ENCODE measurements around the gene MAP3K10.

MAP3K10 gene

GRCh38 chr19:40175820-40176219 lies 15.4 kb upstream of the MAP3K10 start:
- DNase-seq = no peak

GRCh38 chr19:40177286-40178070 lies 13.7 kb upstream of the MAP3K10 start:
- no peak for DNase-seq

DNA sequence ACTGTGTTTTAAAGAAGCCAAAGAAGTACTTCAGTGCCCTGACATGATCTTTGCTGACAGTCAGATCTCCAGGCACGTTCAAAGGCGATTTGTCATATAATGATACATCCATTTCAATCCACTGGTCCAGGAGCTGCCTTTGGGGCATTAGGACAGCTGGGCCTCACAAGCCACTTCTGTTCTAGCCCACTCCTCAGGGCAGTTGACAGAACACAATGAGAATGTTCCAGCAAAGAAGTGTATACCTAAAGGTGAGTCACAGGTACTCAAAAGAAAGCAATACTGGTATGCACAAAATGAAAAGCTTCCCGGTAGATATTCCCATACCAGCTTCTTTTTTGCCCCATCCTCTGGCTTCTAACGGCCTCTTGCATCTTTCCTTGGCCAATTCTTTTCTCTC lies 12.5 kb upstream of the MAP3K10 start:
- DNase-seq = no peak

DNA sequence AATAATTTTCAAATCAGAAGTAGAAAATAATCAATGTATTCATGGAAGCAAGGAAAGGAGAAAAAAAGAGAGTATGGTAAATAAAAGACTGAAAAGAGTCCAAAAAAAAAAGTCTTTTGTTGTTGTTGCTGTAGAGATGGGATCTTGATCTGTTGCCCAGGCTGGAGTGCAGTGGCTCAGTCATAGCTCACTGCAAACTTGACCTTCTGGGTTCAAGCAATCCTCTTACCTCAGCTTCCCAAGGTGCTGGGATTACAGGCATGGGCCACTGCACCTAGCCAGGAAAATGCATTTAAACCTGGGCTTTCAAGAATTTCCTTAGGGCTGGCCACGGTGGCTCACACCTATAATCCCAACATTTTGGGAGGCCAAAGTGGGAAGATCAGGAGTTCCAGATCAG lies 7.0 kb upstream of the MAP3K10 start:
- no peak for DNase-seq

GRCh38 chr19:40191836-40192646 lies 815 bp downstream of the MAP3K10 start:
- peak in 1 of 2 donors; percentile 30 for DNase-seq

DNA sequence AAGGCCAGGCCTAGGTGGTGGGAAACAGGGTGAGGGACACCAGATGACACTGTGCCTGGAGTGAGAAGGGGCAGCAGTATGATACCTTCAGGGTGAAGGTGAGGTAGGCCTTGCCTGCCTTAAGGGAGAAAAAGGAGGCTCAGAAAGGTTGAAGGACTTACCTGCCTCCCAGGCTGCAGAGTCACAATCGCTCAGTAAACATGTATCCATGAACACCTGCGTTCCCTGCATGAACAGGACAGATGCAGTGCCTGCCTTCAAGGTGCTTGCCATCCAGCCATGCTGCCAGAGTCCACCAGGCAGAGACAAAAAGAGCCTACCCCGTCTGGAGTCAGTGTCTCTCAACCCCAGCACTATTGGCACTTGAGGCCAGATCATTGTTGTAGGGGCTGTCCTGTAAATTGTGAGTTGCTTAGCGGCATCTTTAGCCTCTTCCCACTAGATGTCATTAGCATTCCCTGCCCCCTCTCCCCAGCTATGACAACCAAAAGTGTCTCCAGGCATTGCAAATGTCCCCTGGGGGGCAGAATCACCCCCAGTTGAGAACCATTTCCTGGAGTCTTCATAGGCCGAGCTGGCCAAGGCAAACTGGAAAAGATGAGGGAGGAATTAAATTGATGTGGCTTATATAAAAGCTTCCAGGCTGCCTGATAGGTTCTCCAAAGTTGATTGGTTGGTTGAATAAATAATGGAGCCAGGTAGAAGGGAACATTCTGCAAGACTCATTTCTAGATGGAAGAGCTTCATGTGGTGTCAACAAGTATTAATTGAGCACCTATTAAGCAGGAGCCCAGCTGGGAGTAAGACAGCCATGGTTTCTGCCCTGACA lies 1.7 kb downstream of the MAP3K10 start:
- no peak for DNase-seq

GRCh38 chr19:40193587-40193849 lies 2.3 kb downstream of the MAP3K10 start:
- DNase-seq = no peak

DNA sequence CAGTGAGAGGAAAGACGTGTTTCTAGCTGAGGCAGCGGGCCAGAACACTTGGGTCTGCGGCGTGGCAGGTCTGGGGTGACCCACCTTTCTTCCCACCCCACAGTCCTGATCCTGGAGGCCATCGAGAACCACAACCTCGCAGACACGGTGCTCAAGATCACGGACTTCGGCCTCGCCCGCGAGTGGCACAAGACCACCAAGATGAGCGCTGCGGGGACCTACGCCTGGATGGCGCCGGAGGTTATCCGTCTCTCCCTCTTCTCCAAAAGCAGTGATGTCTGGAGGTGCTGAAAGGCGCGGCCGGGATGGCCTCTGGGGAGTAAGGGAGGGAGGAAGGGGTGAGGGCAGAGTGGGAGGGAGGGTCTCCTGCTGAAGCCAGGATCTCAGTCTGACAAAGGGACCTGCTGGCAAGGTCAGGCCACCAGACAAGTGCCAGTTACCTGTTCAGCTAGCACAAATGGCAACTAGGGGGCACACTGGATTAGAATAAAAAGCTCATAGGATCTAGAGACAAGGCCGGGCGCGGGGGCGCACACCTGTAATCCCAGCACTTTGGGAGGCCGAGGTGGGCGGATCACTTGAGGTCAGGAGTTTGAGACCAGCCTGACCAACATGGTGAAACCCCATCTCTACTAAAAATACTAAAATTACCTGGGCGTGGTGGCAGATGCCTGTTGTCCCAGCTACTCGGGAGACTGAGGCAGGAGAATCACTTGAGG lies 7.2 kb downstream of the MAP3K10 start:
- no peak for DNase-seq

DNA sequence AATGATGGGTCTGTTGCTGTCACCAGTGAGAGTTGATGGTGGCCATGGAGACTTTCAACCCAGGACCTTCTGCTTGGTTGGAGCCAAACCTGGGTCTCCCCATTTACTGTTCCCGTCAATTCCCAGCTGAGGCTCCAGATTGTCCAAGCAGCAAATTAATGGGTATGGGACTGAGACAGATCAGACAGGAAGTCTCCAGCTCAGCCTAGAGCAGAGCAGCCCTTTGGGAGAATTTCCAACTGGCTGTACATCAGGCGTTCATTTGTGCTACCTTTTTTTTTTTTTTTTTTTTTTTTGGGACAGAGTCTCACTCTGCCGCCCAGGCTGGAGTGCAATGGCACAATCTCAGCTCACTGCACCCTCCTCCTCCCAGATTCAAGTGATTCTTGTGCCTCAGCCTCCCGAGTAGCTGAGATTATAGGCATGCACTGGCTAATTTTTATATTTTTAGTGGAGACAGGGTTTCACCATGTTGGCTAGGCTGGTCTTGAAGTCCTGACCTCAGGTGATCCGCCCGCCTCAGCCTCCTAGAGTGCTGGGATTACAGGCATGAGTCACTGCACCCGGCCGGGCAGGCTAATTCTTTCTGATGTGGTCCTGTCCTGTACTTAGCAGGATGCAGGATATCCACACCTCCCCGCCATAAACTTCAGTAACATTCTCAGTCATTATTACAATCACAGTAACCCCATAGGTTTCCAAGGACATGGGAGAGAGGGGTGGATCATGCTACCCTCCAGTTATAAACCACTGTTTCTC lies 9.3 kb downstream of the MAP3K10 start:
- no peak for DNase-seq

GRCh38 chr19:40204381-40204780 lies 13.2 kb downstream of the MAP3K10 start:
- DNase-seq = no peak

GRCh38 chr19:40205760-40206159 lies 14.5 kb downstream of the MAP3K10 start:
- DNase-seq = no peak

- DNase-seq = no peak
These were observed 17.4 kb downstream of the MAP3K10 start for GRCh38 chr19:40208602-40209001.

- no peak for DNase-seq
These were observed 19.7 kb downstream of the MAP3K10 start for GRCh38 chr19:40210889-40211288.

DNA sequence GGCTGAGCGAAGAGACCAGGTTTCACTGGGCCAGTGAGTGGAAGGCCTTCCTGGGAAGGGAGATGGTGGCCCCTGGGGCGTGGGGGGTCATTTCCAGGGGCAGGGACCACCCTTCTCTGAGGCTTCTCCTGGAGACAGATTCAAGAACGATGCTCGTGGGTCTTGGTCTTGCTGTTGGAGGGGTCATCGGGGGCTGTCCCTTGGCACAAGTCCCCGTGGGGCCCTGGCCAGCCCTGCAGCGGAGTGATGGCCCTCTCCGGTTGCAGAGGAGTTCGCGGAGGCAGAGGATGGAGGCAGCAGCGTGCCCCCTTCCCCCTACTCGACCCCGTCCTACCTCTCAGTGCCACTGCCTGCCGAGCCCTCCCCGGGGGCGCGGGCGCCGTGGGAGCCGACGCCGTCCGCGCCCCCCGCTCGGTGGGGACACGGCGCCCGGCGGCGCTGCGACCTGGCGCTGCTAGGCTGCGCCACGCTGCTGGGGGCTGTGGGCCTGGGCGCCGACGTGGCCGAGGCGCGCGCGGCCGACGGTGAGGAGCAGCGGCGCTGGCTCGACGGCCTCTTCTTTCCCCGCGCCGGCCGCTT lies 22.1 kb downstream of the MAP3K10 start:
- no peak for DNase-seq

DNA sequence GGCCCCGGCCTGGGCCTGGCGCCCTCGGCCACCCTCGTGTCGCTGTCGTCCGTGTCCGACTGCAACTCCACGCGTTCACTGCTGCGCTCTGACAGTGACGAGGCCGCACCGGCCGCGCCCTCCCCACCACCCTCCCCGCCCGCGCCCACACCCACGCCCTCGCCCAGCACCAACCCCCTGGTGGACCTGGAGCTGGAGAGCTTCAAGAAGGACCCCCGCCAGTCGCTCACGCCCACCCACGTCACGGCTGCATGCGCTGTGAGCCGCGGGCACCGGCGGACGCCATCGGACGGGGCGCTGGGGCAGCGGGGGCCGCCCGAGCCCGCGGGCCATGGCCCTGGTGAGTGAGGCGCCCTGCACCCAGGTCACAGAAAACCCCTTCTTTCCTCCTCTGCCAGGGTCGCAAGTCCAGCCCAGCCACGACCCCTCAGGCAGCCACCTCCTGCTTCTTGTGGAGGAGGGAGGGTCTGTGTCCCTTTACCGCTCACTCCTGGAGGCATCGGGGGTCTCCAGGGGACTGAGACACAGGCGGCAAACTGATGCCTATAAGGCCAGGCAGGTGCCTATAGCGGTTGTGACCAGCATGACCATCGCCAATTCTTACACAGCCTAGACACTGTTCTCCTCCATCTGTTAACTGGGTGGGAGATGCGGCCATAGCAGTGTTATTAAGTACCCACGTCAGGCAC lies 22.8 kb downstream of the MAP3K10 start:
- no peak for DNase-seq

DNA sequence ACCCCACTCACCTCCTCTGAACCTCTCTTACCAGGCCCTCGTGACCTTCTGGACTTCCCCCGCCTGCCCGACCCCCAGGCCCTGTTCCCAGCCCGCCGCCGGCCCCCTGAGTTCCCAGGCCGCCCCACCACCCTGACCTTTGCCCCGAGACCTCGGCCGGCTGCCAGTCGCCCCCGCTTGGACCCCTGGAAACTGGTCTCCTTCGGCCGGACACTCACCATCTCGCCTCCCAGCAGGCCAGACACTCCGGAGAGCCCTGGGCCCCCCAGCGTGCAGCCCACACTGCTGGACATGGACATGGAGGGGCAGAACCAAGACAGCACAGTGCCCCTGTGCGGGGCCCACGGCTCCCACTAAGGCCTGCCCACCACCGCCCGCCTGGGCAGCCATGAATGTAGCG lies 23.7 kb downstream of the MAP3K10 start:
- DNase-seq = no peak

GRCh38 chr19:40216013-40216776 lies 25.0 kb downstream of the MAP3K10 start:
- no peak for DNase-seq

DNA sequence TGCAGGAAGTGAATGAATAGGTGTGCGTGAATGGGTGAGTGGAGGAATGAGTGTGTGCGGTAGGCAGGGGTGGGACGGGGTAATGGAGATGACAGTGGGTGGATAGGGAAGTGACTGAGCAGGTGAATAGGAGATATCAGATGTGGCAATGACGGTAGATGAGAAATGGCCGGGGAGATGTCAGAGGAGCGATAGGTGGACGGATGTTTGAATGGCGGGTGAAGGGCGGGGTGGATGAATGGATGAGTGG lies 25.5 kb downstream of the MAP3K10 start:
- no peak for DNase-seq

GRCh38 chr19:40217027-40217810 lies 26.0 kb downstream of the MAP3K10 start:
- DNase-seq = no peak

All from CD4-positive, alpha-beta T cell treated with Interferon alpha-2 for 1 hour (primary cell).